Left renal pelvis (tissue), 4 donors: ENCODE data around the gene CDKN2B-AS1. TPM values are rescaled to one million over a fixed set of nuclear protein-coding genes. Genes with fewer than 3 reads are reported as not detected.

ENCODE experiments used
- DNase-seq, 4 donors: peaks; one replicate each; pipeline ENCODE4 v3.0.0-alpha.2; 2013; ENCODE audit warnings: low read depth in 4 of 4, low spot score in 3 of 4
- polyA plus RNA-seq, 4 donors: library from polyadenylated mRNA; unstranded; fragments of 120-200 nt; gene quantifications; one replicate each; pipeline ENCODE4 v1.2.1, GENCODE V29; 2013; ENCODE audit not compliant: insufficient read length in 4 of 4

Gene CDKN2B-AS1
- polyA plus RNA-seq, 4 donors = 0.72 TPM; not detected in 3

DNA sequence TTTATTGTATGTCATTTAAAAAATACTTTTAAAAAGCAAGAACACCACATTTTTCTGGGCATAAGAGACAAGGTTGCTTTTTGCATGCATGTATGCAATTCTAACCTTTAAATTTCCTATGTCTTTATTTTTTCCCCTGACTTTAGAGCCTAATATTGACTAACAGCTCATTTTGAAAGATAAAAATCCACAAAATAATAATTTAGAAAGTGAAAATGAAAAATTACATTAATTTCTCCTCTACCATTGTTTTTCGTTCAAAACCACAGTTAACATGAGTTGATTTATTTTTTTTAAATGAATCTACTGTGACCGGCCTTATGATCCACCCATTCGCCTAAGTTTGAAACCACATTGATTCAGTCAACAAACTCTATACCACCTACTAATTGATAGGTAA is 152.0 kb downstream of the CDKN2B-AS1 start:
- no peak for DNase-seq

DNA sequence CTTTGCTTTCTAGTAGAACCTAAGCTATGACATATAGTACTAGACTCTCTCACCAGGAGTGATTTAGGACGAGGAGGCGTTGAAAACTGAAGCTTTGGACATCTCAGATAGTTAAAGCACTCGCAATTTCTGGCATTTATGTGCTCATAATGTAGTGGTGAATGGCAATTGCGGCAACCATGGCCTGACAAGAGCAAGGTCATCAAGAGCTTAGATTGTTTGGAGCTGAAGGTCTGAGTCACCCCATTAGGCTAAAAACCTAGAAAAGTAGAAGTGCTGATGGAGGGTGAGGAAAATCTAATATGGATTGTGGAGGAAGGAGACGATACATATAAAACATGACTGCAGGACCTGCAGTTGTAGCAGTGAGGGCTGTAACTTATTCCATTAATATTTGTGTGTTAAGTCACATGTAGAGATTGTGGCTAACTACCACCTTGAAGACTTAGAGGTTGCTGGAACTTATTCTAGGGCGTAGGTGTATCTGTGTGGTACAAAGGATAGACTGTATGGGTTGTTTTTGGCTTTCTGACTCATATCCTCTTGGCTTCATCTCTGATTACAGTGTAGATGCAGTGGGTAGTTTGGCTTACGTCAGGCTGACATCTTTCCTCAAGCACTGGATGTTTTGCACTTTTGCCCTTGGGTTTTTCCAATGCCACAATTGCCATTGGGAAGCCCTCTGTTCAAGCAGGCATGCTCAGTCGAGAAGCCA is 153.4 kb downstream of the CDKN2B-AS1 start:
- DNase-seq = no peak

DNA sequence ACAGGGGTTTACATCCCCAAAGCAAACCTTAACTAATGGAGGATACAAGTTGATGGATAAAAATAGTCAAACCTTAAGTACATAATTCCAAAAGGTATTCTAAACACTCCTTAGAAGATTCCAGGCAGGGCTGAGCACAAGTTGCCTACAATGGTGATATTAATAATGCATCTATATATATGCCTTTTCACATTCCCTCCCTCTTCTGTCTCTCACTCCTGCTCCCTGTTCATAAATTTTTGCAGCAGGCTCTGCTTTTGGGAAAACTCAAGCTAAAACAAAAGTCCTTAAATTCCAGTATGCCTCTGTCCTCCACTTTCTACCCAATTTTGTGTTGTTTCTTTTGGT is 153.9 kb downstream of the CDKN2B-AS1 start:
- no peak for DNase-seq

DNA sequence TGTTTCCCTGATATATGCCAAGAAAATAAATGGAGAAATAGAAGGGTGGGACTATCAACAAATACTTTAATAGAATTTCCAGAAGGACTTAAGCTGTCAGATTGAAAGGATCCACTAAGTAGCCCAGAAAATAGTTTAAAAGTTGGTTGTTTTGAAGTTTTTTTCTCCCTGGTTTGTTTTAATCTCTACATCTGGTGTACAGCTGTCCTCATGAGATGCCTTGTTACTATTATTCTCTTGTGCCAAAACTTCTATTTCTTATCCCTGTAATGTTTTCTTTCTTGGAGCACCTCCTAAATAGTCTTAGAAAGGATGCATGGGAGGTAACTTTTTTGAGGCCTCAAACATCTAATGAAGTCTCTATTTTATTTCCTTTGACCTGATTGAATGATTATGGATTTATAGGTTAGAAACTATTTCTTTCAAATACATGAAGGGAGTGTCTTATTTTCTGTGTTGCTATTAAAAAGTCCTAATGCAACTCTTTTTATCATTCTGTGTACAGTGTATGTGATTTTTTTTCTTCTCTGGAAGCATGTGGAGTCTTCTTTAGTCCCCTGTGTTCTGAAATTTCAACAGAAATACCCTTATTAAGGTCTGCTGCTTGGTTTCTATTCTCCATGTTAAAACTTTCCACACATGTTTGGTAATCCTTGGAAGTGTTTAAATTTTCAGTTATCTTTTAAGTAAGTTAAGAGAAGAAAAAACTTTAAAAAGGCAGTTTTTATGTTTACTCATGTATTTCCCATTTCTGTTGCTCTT is 154.5 kb downstream of the CDKN2B-AS1 start:
- DNase-seq = no peak

DNA sequence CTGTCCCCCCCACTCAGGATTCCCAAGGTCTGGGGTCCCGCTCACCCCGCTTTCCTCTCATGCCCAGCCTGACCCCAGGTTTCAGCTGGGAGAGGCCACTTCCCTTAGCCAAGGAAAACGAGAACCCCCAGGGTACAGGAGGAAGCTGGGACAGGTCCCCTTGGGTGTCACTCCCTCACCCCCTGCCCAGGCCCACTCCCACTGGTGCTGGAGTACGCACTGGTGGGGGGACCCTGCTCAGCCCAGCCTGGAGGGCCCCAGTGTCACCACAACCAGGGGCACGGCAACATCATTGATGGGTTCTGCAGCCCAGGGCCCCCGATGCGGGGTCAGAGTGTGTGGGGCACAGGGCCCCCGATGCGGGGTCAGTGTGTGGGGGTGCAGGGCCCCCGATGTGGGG is 159.5 kb downstream of the CDKN2B-AS1 start:
- DNase-seq = no peak

DNA sequence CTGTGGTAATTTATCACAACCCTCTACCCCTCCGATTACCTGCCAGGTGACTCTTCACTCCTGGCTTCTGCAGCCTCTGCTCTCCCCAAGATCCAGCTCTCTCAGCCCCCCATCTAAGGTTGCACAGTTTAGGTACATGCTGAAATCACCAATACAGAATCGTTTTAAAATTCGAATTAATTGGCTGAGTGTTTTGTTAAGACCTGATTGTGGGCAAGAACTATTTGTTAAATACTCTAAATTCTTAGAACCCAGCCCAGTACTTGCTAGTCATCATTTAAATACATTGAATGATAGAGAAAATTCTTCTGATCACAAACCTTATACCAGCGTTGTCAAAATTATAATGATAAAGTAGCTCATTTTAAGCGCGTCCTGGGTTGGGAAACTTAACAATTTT is 162.0 kb downstream of the CDKN2B-AS1 start:
- no peak for DNase-seq

DNA sequence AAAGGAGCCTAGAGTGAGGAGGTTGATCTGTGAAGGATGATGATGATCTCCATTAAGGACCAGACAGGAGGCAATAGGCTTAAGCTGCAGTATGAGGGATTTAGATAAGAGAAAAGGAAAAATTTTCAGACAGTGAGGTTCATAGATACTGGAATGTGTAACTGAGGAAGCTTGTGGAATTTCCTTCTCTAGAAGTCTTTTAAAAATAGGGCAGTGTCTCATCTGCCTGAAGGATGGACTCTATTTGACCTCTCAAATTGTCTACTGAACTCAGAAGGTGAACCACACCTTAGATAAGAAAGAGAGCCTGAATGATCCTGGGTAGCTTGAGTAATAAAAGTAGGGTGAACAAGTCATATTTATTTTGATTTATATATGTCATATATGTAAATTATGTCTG is 162.7 kb downstream of the CDKN2B-AS1 start:
- DNase-seq = no peak

DNA sequence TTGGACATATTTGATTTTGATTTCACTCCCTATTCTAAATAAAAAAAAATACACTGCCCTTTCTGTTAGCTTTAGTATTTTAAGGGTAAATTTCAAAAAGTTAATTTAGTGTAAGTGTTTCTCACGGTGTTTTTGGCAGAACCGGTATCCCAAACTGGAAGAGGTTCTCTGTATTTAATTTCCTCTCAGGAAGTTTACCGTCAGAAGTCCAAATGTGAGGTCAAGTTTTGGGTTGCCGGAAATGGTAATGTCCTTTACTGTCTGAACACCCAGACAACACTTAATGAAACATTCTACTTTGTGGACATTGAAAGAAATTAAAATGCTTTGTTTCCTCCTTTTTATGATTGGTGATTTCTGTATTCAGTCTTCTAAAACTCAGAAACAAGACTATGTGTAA is 163.2 kb downstream of the CDKN2B-AS1 start:
- no peak for DNase-seq

DNA sequence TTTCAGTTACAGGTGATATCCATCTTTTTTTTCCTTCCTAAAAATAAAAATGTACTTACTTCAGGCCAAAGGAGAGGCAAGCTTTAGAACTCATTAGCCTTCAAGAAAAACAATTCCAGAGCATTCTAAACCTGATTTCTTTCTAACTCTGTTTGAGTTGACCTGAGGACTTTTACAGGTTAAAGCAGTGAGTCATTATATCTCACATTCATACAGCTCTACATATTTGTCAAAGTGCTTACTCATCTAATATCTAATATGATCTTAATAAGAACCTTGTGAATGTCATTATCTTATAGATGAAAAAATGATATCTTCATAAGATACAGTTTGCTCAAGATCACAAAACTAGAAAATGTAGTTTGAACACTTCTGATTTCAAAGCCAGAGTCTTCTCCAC is 163.7 kb downstream of the CDKN2B-AS1 start:
- DNase-seq = no peak

DNA sequence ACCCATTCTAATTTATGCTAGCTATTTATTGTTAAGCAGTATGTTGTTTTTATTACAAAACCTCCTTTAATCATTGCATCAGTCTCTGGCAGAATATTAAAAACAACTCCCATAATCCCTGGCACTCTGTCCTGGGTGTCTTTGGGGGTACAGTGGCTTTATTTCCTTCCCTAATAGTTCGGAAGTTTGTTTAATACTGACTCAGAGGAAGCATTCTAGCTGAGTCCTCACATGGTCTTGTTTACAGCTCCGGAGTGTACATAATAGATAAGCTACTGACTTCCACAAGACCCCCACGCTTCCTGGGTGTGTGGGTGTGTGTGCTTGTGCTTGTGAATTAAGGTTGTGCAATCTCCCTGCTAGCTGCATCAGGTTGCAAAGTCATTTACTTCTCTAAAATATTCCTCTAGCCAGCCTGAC is 164.3 kb downstream of the CDKN2B-AS1 start:
- no peak for DNase-seq

DNA sequence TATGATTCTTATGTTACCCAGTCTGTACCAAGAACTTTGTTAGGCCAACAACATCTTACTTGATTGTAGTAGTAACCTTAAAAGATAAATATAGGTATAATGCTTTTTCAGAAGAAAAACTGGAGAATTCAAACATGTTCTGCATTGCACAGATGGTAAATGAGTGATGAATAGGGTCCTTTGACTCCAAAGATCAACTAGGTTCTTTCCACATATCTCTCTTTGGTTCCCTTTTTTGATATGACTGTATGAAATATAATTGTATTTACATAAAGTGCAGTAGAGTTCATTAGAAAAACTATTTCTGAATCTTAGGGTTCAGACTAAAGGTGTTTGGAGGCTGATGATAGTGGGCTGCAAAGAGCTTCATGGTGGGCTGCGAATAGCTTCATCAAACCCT is 165.0 kb downstream of the CDKN2B-AS1 start:
- no peak for DNase-seq

DNA sequence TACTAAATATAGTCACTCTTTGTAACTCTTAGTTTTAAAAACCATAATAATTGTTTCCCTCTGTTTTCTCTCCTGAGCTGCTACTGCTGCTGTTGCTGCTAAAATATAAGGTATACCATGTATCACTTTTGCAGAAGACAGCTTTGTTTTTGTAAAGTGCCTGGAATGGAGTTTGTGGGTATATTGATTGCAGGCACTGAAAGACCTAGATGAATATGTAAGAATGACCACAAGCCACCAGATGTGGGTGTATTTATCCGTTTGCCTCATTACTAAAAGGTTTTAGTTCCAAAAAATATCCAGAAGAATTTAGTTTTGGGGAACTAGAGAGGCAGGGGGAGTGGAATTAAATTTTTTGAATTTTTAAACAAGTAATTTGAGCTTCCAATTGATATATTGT is 165.6 kb downstream of the CDKN2B-AS1 start:
- DNase-seq = no peak

DNA sequence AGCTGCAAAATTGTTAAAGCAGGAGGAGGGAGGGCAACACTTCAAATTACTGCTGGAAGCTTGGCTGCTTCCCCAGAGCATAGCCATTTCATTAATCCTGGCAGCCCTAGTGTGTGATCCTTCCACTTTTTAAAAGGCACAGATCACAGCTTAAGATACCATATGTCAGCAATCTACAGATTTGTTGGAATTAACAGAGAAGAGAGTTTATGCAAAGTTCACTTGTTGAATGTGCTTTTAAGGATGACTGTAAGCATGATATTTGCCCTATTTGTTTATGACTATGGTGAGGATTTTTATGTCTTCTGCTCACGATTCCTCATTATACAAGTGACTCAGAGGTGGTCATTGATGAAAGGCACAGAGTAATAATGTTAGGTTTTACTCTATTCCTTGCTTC is 170.6 kb downstream of the CDKN2B-AS1 start:
- DNase-seq = no peak

DNA sequence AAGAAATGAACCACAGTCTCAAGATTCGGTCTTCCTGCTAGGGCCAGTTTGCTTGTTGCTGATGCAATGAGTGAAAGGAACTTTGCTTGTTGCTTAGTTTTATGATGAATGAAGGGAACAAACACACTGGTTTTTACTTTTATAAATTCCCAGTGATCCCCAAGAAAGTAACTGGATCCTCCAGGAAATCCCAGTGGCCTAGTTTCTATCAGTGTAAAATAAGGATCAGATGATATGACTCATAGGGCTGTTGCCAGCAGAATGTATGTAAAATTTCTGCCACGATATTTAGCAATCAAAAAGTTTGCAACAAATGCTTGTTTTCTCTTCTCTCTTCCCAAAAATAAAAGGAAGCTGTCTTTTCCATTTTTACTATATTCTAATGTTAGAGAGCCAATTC is 174.7 kb downstream of the CDKN2B-AS1 start:
- no peak for DNase-seq

DNA sequence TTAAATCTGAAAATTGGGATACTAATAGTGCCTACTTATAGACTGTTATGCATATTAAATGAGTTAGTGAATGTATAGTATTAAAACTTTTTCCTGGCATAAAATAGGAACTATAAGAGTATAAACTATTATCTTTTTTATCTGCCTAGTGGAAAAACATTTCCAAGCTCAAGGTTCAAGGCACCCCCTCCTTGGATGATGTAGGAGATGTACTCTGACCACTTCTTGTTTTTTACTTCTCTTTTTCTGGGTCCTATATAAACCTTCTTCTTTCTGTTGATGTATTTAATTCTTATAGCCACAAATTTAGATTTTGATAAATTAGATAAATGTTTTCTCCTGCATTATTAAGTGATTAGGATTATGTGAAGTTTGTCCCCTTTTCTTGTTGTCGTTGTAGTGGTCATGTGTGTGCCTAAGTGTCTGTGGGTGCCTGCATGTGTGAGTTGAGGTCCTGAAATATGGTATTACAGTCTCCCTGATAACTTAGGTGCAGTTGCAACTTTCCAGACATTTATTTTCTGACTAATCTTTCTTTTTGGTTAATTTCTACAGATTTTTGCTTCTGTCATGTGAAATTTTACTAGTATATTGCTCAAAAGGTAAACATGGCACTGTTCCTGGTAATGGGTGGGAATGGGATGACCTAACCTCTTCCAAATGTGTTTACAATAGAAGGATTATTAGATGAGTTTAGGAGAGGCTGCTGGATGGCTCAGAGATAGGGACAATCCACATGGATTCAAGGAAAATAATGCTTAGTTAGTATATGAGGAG is 175.3 kb downstream of the CDKN2B-AS1 start:
- DNase-seq = no peak

Other genes starting within 250 kb of the CDKN2B-AS1 start
- 10 to 100 TPM; 32.5 to 49.2 (median 44.9) TPM for gene MTAP, start 192.2 kb upstream of the CDKN2B-AS1 start, polyA plus RNA-seq
- under 1 TPM in 1 of 4 donors, not detected in 3; 0.53 TPM for gene CDKN2A, start 399 bp upstream of the CDKN2B-AS1 start, polyA plus RNA-seq
- under 1 TPM; 0.12 to 0.42 (median 0.27) TPM for gene CDKN2B, start 14.5 kb downstream of the CDKN2B-AS1 start, polyA plus RNA-seq